ENCODE measurements around the gene KDM4B.
"Not testable (repeated sequence)": the region's sequence is repeated elsewhere in the genome, so short reads cannot be mapped to it uniquely, and the experiment has no call there.

Gene KDM4B

DNA sequence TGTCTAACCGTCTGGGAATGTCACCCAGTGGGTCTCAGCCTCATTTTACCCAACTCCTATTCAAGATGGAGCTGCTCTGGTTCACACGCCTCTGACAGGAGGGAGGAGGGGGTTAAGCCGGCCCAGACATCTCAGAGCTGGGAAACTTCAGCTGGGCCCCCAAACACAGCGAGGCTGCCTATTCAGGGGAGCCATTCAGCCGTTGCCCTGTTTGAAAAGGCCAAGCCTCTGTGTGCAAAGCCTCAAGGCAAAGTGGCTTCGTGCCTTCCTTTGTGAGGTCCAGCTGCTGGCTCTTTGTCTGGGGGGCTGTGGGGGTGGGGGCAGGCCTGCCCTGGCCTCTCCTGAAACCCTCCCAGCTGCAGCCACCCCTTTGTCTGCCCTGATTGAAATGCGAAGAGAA is 224.3 kb downstream of the KDM4B start:
- DNase-seq (ENCODE audit: low spot score) (no peak), FAIRE-seq (no peak)

DNA sequence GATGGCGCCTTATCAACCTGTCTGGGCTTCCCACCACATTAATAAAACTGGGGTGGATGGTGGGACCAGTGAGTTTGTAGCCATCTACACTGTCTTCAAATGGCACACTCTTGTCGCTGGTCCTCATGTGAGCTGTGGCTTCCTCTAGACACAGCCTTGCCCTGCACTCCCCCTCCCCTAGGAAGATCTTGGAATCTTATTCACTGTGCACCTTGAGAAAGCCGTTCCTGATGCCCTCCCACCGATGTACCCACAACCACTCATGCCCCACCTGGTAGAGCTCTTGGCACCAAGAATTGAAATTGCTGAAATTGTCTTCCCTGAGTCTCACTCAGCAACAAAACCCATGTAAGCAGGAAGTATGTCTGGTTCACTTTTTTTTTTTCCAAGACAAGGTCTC is 225.7 kb downstream of the KDM4B start:
- no peak for DNase-seq (ENCODE audit: low spot score)
- no peak for FAIRE-seq

DNA sequence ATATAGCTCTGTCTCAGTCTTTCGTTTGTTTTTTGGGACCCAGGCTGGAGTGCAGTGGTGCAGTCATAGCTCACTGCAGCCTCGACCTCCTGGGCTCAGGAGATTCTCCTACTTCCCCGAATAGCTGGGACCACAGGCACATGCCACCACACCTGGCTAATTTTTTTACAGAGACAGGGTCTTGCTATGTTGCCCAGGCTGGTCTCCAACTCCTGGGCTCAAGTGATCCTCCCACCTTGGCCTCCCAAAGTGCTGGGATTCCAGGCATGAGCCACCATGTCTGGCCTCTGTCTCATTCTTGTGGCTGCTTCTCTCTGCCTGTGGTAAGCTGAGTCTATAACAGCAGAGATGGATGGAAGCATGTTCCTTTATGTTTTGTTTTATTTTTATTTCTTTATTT is 226.7 kb downstream of the KDM4B start:
- not testable (repeated sequence) for FAIRE-seq; DNase-seq (ENCODE audit: low spot score)

DNA sequence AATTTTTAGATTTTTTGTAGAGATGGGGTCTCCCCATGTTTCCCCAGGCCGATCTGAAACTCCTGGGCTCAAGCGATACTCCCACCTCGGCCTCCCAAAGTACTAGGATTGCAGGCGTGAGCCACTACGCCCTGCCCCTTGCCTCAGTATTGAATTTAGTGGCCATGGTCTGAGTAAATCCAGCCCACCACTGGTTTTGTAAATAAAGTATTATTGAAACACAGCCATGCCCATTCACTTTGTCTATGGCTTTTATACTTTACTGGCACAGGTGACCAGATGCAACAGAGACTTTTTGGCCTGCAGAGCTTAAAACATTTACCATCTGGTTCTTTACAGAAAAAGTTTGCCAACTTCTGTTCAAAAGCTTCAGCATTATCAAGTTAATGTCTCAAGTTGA is 227.9 kb downstream of the KDM4B start:
- DNase-seq (ENCODE audit: low spot score): no peak
- no peak for FAIRE-seq

DNA sequence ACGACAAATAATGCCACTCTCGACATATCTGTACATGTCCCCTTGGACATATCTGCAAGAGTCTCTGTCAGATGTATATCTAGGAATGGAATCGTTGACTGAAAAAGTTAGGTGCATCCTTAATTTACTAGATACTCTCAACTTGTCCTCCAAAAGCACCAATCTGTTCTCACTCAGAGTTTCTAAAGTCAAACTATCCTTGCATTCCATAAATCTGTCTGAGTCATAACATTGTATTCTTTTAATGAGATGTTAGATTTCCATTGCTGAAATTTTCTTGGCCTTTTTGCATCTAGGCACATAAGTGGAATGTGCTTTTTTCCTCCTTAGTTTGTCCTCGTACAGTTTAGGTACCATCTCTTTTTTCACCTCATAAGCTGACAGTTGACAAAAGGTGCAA is 231.9 kb downstream of the KDM4B start:
- FAIRE-seq: no peak
- no peak for DNase-seq (ENCODE audit: low spot score)

DNA sequence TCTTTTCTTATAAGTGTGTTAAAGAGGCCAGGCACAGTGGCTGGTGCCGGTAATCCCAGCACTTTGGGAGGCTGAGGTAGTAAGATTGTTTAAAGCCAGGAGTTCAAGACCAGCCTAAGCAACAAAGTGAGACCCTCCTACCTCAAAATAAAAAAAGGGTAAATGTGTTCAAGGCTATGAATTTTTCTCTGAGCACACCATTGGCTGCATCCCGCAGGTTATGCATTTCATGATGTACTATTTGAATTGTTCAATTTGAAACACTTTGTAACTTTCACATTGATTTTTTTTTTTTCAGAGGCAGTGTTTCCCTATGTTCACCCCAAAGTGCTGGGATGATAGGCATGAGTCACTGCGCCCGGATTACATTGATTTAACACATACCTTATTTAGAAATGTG is 233.6 kb downstream of the KDM4B start:
- FAIRE-seq (no peak), DNase-seq (ENCODE audit: low spot score) (no peak)

Measured in urothelium cell line (cell line).